AG04449 (cell line): ENCODE results near the gene ALDH1A1.

ENCODE experiments used
- CTCF ChIA-PET: fragments of 350-600 bp; formaldehyde crosslinking; extraction: SDS; loops from one replicate; lab custom pipeline; 2021; ENCODE audit warnings: antibody characterized with exemption; lab: Yijun Ruan, JAX
- POLR2A ChIA-PET: fragments of 400-600, 350-600 bp; formaldehyde crosslinking; extraction: SDS; loops from one replicate; lab custom pipeline; 2020; ENCODE audit warnings: antibody characterized with exemption, inconsistent platforms; lab: Yijun Ruan, JAX
- DNase-seq: peaks from one replicate; pipeline ENCODE4 v3.0.0-alpha.2; 2010; ENCODE audit warnings: low read depth, low spot score
- H3K4me3 ChIP-seq: 2 replicates; pipeline ENCODE4 v1.5.1; 2011; ENCODE audit warnings: low read depth, mild to moderate bottlenecking, control low read depth, low read length
- TF ChIP-seq, protein P1 (sequence below): IDR thresholded peaks from one replicate; pipeline ENCODE4 v1.5.1; 2011; ENCODE audit warnings: mild to moderate bottlenecking, moderate library complexity, low read length, control low read depth, inconsistent platforms; ENCODE audit not compliant: insufficient read depth; ENCODE audit errors: missing control alignments

Gene ALDH1A1

DNA sequence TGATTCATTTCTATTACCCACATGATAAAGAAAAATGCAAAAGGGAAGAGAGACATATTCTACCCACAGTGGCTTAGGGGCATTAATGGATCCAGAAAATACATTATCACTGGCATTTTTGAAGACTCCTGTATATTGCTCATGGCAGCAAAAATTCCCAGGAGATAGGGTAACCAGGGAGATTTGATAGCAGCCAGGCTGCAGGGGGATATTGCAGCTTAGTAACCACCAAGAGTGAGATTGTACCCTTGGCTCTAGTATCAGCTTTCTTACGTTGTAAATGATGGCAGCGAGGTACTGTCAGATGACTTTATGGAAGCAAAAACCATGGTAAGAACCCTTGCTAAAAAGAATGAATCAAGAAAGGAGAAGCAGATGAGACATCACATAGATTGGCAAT, 19.8 kb upstream of the ALDH1A1 start:
- ChIA-PET POLR2A (no interaction called here), CTCF (no interaction called here)
- TF ChIP-seq, protein P1, sequence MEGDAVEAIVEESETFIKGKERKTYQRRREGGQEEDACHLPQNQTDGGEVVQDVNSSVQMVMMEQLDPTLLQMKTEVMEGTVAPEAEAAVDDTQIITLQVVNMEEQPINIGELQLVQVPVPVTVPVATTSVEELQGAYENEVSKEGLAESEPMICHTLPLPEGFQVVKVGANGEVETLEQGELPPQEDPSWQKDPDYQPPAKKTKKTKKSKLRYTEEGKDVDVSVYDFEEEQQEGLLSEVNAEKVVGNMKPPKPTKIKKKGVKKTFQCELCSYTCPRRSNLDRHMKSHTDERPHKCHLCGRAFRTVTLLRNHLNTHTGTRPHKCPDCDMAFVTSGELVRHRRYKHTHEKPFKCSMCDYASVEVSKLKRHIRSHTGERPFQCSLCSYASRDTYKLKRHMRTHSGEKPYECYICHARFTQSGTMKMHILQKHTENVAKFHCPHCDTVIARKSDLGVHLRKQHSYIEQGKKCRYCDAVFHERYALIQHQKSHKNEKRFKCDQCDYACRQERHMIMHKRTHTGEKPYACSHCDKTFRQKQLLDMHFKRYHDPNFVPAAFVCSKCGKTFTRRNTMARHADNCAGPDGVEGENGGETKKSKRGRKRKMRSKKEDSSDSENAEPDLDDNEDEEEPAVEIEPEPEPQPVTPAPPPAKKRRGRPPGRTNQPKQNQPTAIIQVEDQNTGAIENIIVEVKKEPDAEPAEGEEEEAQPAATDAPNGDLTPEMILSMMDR: no peak
- no peak for DNase-seq
- H3K4me3 ChIP-seq: no peak overlapping the region

DNA sequence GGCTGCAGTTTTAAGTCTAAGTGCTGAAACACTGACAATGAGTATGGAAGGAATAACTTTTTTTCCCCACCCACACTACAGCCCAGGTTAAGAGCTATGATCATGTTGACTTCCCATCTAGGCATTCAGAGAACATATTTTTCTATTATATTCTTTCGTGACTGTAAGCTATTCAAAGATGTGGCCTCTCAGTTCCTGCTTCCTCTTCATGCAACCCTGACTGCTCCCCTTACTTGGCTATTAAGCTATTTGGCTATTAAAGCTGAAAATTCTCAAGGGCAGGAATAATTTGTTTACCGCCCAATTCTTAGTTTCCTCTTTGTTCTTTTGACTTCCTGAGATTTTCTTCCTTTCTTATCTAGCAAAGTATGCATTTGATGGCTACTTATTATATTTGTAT, 18.6 kb upstream of the ALDH1A1 start:
- TF ChIP-seq, protein P1: no peak
- POLR2A ChIA-PET: no interaction called here
- CTCF ChIA-PET: no interaction called here
- DNase-seq: no peak
- no peak overlapping the region for H3K4me3 ChIP-seq

DNA sequence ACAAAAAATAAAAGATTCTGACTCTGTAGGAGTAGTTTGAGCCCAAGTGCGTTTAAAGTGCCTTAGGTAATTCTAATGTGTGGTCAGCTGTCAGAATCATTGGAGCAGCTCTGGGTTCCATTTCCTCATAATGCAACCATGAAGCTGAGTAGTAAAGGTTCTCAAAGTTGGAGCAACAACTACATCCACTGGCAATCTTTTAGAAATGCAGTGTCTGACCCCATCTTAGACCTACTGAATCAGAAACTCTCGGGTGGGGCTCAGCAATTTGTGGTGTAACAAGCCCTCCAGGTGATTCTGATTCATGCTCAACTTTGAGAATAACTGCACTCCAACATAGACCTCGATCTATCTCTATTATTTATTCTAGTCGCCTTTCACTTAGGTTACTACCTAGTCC, 7.6 kb upstream of the ALDH1A1 start:
- CTCF ChIA-PET: interaction anchor here (1.2 to 1.4 kb wide), 2 partner anchors 102 to 103 kb away, joined by 3 to 4 read pairs; no protein-coding TSS in a partner anchor
- H3K4me3 ChIP-seq: no peak overlapping the region
- no peak for DNase-seq
- TF ChIP-seq, protein P1: no peak
- POLR2A ChIA-PET: no interaction called here

DNA sequence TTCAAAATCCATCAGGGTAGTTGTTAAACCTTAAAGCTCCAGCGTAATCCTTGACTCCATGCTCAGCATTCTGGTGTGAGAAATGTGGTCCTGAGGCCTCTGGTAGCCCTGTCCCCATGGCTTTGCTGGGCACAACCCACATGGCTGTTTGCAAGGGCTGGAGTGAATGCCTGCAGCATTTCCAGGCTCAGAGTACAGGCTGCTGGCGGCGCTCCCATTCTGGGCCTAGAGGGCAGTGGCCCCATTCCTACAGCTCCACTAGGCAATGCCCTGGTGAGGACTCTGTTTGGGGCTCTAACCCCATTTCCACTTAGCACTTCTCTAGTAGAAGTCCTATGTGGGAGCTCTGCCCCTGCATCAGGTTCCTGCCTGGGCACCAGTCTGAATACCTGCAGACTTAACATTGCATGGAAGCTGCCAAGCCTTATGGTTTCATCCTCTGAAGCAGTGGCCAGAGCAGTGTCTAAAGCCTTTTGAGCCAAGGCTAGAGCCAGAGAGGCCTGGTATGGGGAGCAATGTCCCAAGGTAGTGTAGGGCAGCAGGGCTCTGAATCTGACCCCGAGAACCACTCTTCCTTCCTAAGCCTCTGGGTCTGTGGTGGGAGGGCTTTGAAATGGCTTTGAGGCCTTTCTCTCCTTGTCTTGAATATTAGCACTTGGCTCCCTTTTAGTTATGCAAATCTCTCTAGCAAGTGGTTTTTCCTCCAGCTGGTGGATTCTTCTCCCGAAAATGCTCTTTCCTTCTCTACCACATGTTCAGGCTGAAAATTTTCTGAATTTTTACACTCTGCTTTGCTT, 5.8 kb upstream of the ALDH1A1 start:
- ChIA-PET POLR2A (no interaction called here), CTCF (no interaction called here)
- H3K4me3 ChIP-seq: no peak overlapping the region
- DNase-seq: no peak
- TF ChIP-seq, protein P1: no peak

DNA sequence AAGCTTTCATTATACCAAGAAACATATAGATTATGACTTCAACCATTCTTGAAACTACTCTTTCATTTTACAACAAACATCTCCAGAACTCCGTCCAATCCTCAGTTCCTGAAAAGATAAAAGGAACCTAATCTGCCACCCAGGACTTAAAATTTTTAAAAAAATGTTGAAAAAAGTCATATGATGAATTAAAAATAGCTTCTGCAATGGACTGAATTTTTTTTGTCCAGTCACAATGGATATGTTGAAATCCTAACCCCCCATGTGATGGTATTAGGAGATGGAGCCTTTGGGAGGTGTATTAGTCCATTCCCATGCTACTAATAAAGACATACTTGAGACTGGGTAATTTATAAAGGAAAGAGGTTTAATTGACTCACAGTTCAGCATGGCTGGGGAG, 2.7 kb upstream of the ALDH1A1 start:
- ChIA-PET CTCF (interaction anchor here (1.6 kb wide), 1 partner anchor 99 kb away, joined by 6 read pairs; no protein-coding TSS in a partner anchor), POLR2A (no interaction called here)
- no peak for DNase-seq
- TF ChIP-seq, protein P1: no peak
- H3K4me3 ChIP-seq: no peak overlapping the region

DNA sequence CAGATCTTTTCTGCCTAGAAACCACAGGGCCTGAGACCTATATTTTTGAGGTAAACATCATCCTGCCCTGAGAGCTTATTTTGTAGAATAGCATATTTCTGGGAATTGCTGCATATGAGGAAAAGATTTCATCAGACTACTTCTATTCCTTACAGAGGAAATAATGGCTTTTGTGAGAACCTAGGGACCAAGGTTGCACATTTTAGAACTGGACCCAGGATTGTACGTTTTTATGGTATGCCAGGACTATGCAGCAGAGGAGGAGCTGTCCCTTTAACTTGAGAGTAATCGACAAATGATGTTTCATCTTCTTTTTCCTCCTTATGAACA, 2.2 kb upstream of the ALDH1A1 start:
- DNase-seq: no peak
- TF ChIP-seq, protein P1: no peak
- H3K4me3 ChIP-seq: no peak overlapping the region
- POLR2A ChIA-PET: no interaction called here
- CTCF ChIA-PET: interaction anchor here (1.6 kb wide), 1 partner anchor 98 kb away, joined by 6 read pairs; no protein-coding TSS in a partner anchor
